K562 (cell line): ENCODE data around the gene RNF112. TPM values are rescaled to one million over a fixed set of nuclear protein-coding genes. Genes with fewer than 3 reads are reported as not detected.

Source experiments
- ATAC-seq: fragments of 200-7000 bp; cut with Tn5 transposase; 3 replicates; pipeline ENCODE4 v1.9.1; 2020; ENCODE audit warnings: moderate library complexity
- BruUV-seq: library from RNA; stranded (reverse); fragments of 400-500 nt; replicated peaks from 2 replicates; lab custom pipeline; 2021; lab: Mats Ljungman, UMichigan
- CTCF ChIA-PET: fragments of 300-600 bp; formaldehyde crosslinking; extraction: SDS; loops from one replicate; lab custom pipeline; 2021; ENCODE audit warnings: low intra/inter-chr PET ratio; lab: Yijun Ruan, JAX
- POLR2A ChIA-PET: fragments of 300-600, 350-650 bp; sonication (Branson Sonifier 250); formaldehyde crosslinking; extraction: SDS; loops from one replicate; lab custom pipeline; 2021; ENCODE audit warnings: antibody characterized with exemption, inconsistent platforms; lab: Yijun Ruan, JAX
- DNase-seq, 4 experiments: peaks; one replicate each; pipeline versions ENCODE4 v3.0.0 to v3.0.0-alpha.2; 2011 to 2018; ENCODE audit warnings: low spot score in 3 of 4, mixed read lengths in 3 of 4; ENCODE audit errors: extremely low read depth in 1 of 4
- FAIRE-seq: peaks from 2 replicates; lab custom pipeline; 2011; peaks lifted over from hg19 to GRCh38; lab: Jason Lieb, UNC
- H2AFZ ChIP-seq: 2 replicates; pipeline ENCODE4 v1.6.0; 2011; ENCODE audit warnings: low read depth, low read length, control low read depth, inconsistent platforms
- H3K27ac ChIP-seq: fragments of 200-600 bp; 3 replicates; pipeline ENCODE4 v1.8.0; 2011; ENCODE audit warnings: low read depth, mild to moderate bottlenecking, control low read depth, inconsistent platforms, low read length, moderate library complexity, mixed read lengths; ENCODE audit errors: extremely low read depth
- H3K27me3 ChIP-seq, 2 experiments: fragments of 300-600 bp in 1 of 2; 2 replicates in 1 of 2; 3 replicates in 1 of 2; pipeline versions ENCODE4 v1.6.0 to v1.8.0; 2011; ENCODE audit warnings: inconsistent platforms in 2 of 2, low read length in 2 of 2, mild to moderate bottlenecking in 1 of 2, mixed read lengths in 1 of 2, moderate library complexity in 1 of 2; ENCODE audit not compliant: control insufficient read depth in 2 of 2, insufficient read depth in 2 of 2
- H3K36me3 ChIP-seq: fragments of 300-600 bp; 3 replicates; pipeline ENCODE4 v1.8.0; 2011; ENCODE audit warnings: mild to moderate bottlenecking, low read length, inconsistent platforms; ENCODE audit not compliant: control insufficient read depth, insufficient read depth
- H3K4me1 ChIP-seq, 2 experiments: fragments of 200-600 bp in 1 of 2; replicated peaks in 1 of 2; 2 replicates in 1 of 2; 3 replicates in 1 of 2; pipeline versions ENCODE4 v1.5.1 to v1.8.0; 2011; ENCODE audit warnings: inconsistent platforms in 2 of 2, low read length in 2 of 2, mild to moderate bottlenecking in 1 of 2, mixed read lengths in 1 of 2, moderate library complexity in 1 of 2; ENCODE audit not compliant: control insufficient read depth in 2 of 2, insufficient read depth in 2 of 2
- H3K4me2 ChIP-seq: 2 replicates; pipeline ENCODE4 v1.6.1; 2011; ENCODE audit warnings: low read length, control low read depth, inconsistent platforms, mixed read lengths; ENCODE audit not compliant: insufficient read depth
- H3K4me3 ChIP-seq: fragments of 200-600 bp; sonication (generic), shearing (Covaris generic); 2 replicates; pipeline ENCODE4 v1.5.1; 2016; ENCODE audit warnings: control low read depth, inconsistent platforms
- H3K79me2 ChIP-seq: fragments of 200-600 bp; 3 replicates; pipeline ENCODE4 v1.8.0; 2011; ENCODE audit warnings: low read length, inconsistent platforms; ENCODE audit not compliant: control insufficient read depth, insufficient read depth
- H3K9ac ChIP-seq, 2 experiments: 2 replicates each; pipeline versions ENCODE4 v1.6.0 to v1.6.1; 2011; ENCODE audit warnings: low read depth in 2 of 2, low read length in 2 of 2, control low read depth in 1 of 2, inconsistent platforms in 1 of 2, mild to moderate bottlenecking in 1 of 2, mixed read lengths in 1 of 2; ENCODE audit not compliant: insufficient read depth in 1 of 2
- H3K9me1 ChIP-seq: one replicate; pipeline ENCODE4 v1.6.0; 2011; ENCODE audit warnings: inconsistent platforms, mild to moderate bottlenecking, low read length, moderate library complexity; ENCODE audit not compliant: control insufficient read depth, insufficient read depth
- H3K9me3 ChIP-seq: replicated peaks from 2 replicates; pipeline ENCODE4 v1.5.1; 2011; ENCODE audit warnings: low read depth, low read length, inconsistent platforms; ENCODE audit not compliant: control insufficient read depth, insufficient read depth
- H4K20me1 ChIP-seq: replicated peaks from 2 replicates; pipeline ENCODE4 v1.6.1; 2011; ENCODE audit warnings: low read length, inconsistent platforms, mixed read lengths; ENCODE audit not compliant: control insufficient read depth, insufficient read depth
- CBX5 ChIP-seq: IDR thresholded peaks from 2 replicates; pipeline ENCODE4 v1.6.1; 2014; ENCODE audit warnings: low read depth, borderline replicate concordance
- ETV5 ChIP-seq: sonication (generic); formaldehyde crosslinking; IDR thresholded peaks from 2 replicates; pipeline ENCODE4 v1.4.0; 2020; ENCODE audit warnings: low read depth, mild to moderate bottlenecking, missing genetic modification reagents
- FOXJ3 ChIP-seq: sonication (generic); formaldehyde crosslinking; IDR thresholded peaks from 2 replicates; pipeline ENCODE4 v1.4.0; 2020; ENCODE audit warnings: mild to moderate bottlenecking, missing genetic modification reagents
- PHF8 ChIP-seq: fragments of 200-600 bp; sonication (generic); IDR thresholded peaks from 2 replicates; pipeline ENCODE4 v1.6.1; 2012; ENCODE audit warnings: mixed run types, mild to moderate bottlenecking, inconsistent platforms, low read length, moderate library complexity, borderline replicate concordance
- REST ChIP-seq, 2 experiments: fragments of 450-650 bp; formaldehyde crosslinking in 1 of 2; IDR thresholded peaks; 2 replicates each; pipeline versions ENCODE4 v1.4.0 to v1.6.1; 2014 to 2020; ENCODE audit warnings: mild to moderate bottlenecking in 2 of 2, borderline replicate concordance in 1 of 2, low read depth in 1 of 2
- RNF219 ChIP-seq: fragments of 250-450 bp; sonication (Bioruptor Pico); IDR thresholded peaks from 2 replicates; pipeline ENCODE4 v1.5.0; 2022; ENCODE audit warnings: mild to moderate bottlenecking
- UBTF ChIP-seq, 2 experiments: IDR thresholded peaks; 2 replicates each; pipeline ENCODE4 v1.6.1; 2012; ENCODE audit warnings: improper control_type of control experiment in 2 of 2, low read depth in 2 of 2, low read length in 2 of 2, borderline replicate concordance in 1 of 2
- XRCC4 ChIP-seq: IDR thresholded peaks from one replicate; pipeline ENCODE4 v1.6.1; 2011; ENCODE audit not compliant: insufficient read depth, insufficient read length; ENCODE audit errors: extremely low read depth
- WGBS: fragments of 100-300 bp; shearing (Covaris generic); methylation state at CpG from one replicate; pipeline ENCODE4 v1.1.6; 2016; ENCODE audit warnings: low coverage, mixed read lengths; ENCODE audit not compliant: insufficient coverage; ENCODE audit errors: missing lambda C conversion rate; 5-methylcytosine and 5-hydroxymethylcytosine counted together
- in situ Hi-C: fragments of 300-500 bp; cut with MboI; formaldehyde crosslinking; loops from 4 replicates; pipeline ENCODE4 v1.15.0; 2018; ENCODE audit warnings: inconsistent platforms, mixed read lengths
- intact Hi-C: fragments of 100-400 bp; cut with micrococcal nuclease; formaldehyde crosslinking; loops from 2 replicates; pipeline ENCODE4 v1.14.2; 2022
- polyA plus RNA-seq, 8 experiments: library from polyadenylated mRNA; depleted of rRNA in 4 of 8; stranded (reverse) in 5 of 8; unstranded in 3 of 8; fragments of >200 nt; fragmentation: Nextera tagmentation in 2 of 8; fragmentation: Illumina TruSeq in 1 of 8; extraction: Ambion mirVana in 2 of 8; extraction: Trizol in 1 of 8; gene quantifications; 2 replicates each; pipeline versions ENCODE4 v1.2.1 to v1.2.3, GENCODE V29; 2011 to 2014; ENCODE audit warnings: inconsistent platforms in 1 of 8, missing spikeins in 1 of 8
- total RNA-seq, 7 experiments: library from RNA; depleted of rRNA in 6 of 7; stranded (reverse); fragments of >200 nt in 6 of 7; fragmentation: Illumina TruSeq in 2 of 7; extraction: Trizol in 2 of 7; gene quantifications; 2 replicates each; pipeline versions ENCODE4 v1.2.1 to v1.2.3, GENCODE V29; 2011 to 2021; ENCODE audit warnings: low replicate concordance in 1 of 7

The RNF112 gene
- total and polyA plus RNA-seq, 9 of the 15 experiments (the other 6 are each of a cell fraction or from before 2014, with no cell fraction given) = 0.05 TPM; not detected in 8

- intact Hi-C loops = no loop called here
Measured at GRCh38 chr17:19361944-19362276, 49.1 kb upstream of the RNF112 start.

More at GRCh38 chr17:19361944-19362276, 49.1 kb upstream of the RNF112 start:
- H3K9me1 ChIP-seq = no peaks in the 10 kb centered on the region
- TF ChIP-seq REST (IDR thresholded peaks at IDR 0.05; ENCODE audit: borderline replicate concordance) = peak; percentile 56
- TF ChIP-seq REST (CRISPR knock-in tag; IDR thresholded peaks at IDR 0.05; ENCODE audit: low read depth) = 0 out of 2 replicates have a peak, but pooled peaks have one; percentile 68
- TF ChIP-seq FOXJ3 (CRISPR knock-in tag) = no peak
- TF ChIP-seq RNF219 (CRISPR knock-in tag) = no peak
- TF ChIP-seq XRCC4 = no peak
- TF ChIP-seq UBTF (IDR thresholded peaks at IDR 0.05; ENCODE audit: borderline replicate concordance in 1 of 2, low read depth in 2 of 2, low read length in 2 of 2) = no peak
- TF ChIP-seq CBX5 = no peak
- TF ChIP-seq PHF8 = 0 out of 2 replicates have a peak, but pooled peaks have one; percentile 46
- 0 out of 2 replicates have a peak, but pooled peaks have one; percentile 14 for TF ChIP-seq ETV5 (CRISPR knock-in tag)
- H4K20me1 ChIP-seq = no peaks in the 10 kb centered on the region
- H3K4me3 ChIP-seq = peak overlapping the region; percentile 76
- peak overlapping the region; percentile 75 for H3K27ac ChIP-seq
- peaks cover 6 to 24% of the 10 kb centered on the region in 2 experiments; a peak in 4 of 5 replicates for H3K4me1 ChIP-seq
- in situ Hi-C loops = loop anchor here (5.0 to 10.0 kb wide), 2 partner anchors 85 to 403 kb away; no protein-coding TSS in a partner anchor
- peak in 1 of 4 experiments; percentile 23 for DNase-seq
- H3K4me2 ChIP-seq = peak overlapping the region; percentile 91
- H2AFZ ChIP-seq = peak overlapping the region; percentile 98
- CTCF ChIA-PET = interaction anchor here (2.5 kb wide), 1 partner anchor 85 kb away, joined by 14 read pairs; no protein-coding TSS in a partner anchor
- no peaks in the 10 kb centered on the region for H3K9me3 ChIP-seq
- WGBS = under 1% methylated on average over 13 of the region's 16 CpGs
- ATAC-seq = no peak
- POLR2A ChIA-PET = interaction anchor here (2.1 kb wide), 1 partner anchor 15 kb away, joined by 11 read pairs; the partner anchor contains the start of gene MAPK7
- H3K36me3 ChIP-seq = no peaks in the 10 kb centered on the region
- no peaks in the 10 kb centered on the region for H3K27me3 ChIP-seq
- H3K79me2 ChIP-seq = peaks cover 9% of the 10 kb centered on the region; the same call in 2 of the 3 replicates
- BruUV-seq = TSS peak; percentile 67
- H3K9ac ChIP-seq = peak overlapping the region; percentile 80 to 91
- FAIRE-seq = no peak
